ENCODE results near the gene PTPRT. TPM values are rescaled to one million over a fixed set of nuclear protein-coding genes. Genes with fewer than 3 reads are reported as not detected.

Gene PTPRT
- total and polyA plus RNA-seq, 10 of the 15 experiments (the other 5 are each of a cell fraction or from before 2014, with no cell fraction given), result not detected

- H3K9ac ChIP-seq (ENCODE audit: control insufficient read depth, insufficient read depth, low read length), result no peak overlapping the region
- ChIA-PET CTCF (no interaction called here), RAD21 (ENCODE audit: unreplicated experiment) (no interaction called here), POLR2A (no interaction called here), SMC1A (ENCODE audit: uncharacterized antibody, unreplicated experiment) (no interaction called here)
- H2AFZ ChIP-seq (ENCODE audit: control insufficient read depth, low read depth, low read length), result no peak overlapping the region
- H3K27ac ChIP-seq (ENCODE audit: control insufficient read depth, insufficient read depth), result no peak overlapping the region
- no TSS peak for BruUV-seq (replicated peaks)
- in situ Hi-C loops (cut with MboI), result no loop called here
- no peaks in the 10 kb centered on the region for H3K9me3 ChIP-seq (replicated peaks; ENCODE audit: control insufficient read depth, insufficient read depth, low read length)
- no peak overlapping the region for H3K4me2 ChIP-seq (ENCODE audit: control insufficient read depth, insufficient read depth)
- FAIRE-seq (no peak), DNase-seq (ENCODE audit: low read depth, low spot score) (no peak), ATAC-seq (no peak)
- H3K36me3 ChIP-seq (ENCODE audit: control insufficient read depth in 2 of 2, insufficient read depth in 2 of 2, low read length in 1 of 2), result no peaks in the 10 kb centered on the region
- TF ChIP-seq ZZZ3 (IDR thresholded peaks at IDR 0.05; ENCODE audit: control insufficient read depth, insufficient read length, low read depth), result no peak
- no peak for TF ChIP-seq GATAD2B (conservative IDR thresholded peaks at IDR 0.05; ENCODE audit: low read depth)
- no peak for TF ChIP-seq USF1 (IDR thresholded peaks at IDR 0.05; ENCODE audit: borderline replicate concordance, extremely low read length, insufficient read depth, low read depth, low read length)
- H3K4me1 ChIP-seq (ENCODE audit: control insufficient read depth, insufficient read depth, low read length), result no peaks in the 10 kb centered on the region
- no peaks in the 10 kb centered on the region for H4K20me1 ChIP-seq (ENCODE audit: control insufficient read depth, insufficient read depth)
- H3K79me2 ChIP-seq (ENCODE audit: control insufficient read depth, insufficient read depth, low read length), result no peaks in the 10 kb centered on the region
- no peak overlapping the region for H3K4me3 ChIP-seq
- intact Hi-C loops (cut with micrococcal nuclease; ENCODE audit: unreplicated experiment), result no loop called here
- WGBS (ENCODE audit: insufficient coverage, insufficient replicate concordance, low lambda C conversion rate, missing lambda C conversion rate), result 2% methylated on average over 5 of the region's 5 CpGs
- no peaks in the 10 kb centered on the region for H3K27me3 ChIP-seq (replicated peaks in 1 of 2; ENCODE audit: control insufficient read depth in 2 of 2, insufficient read depth in 2 of 2, low read length in 1 of 2)
These were observed 92.8 kb downstream of the PTPRT start for GRCh38 chr20:43096931-43097260.

GRCh38 chr20:43096126-43096930 is 93.4 kb downstream of the PTPRT start:
- POLR2A ChIA-PET, result no interaction called here
- H2AFZ ChIP-seq (ENCODE audit: control insufficient read depth, low read depth, low read length), result no peak overlapping the region
- no peaks in the 10 kb centered on the region for H3K4me1 ChIP-seq (ENCODE audit: control insufficient read depth, insufficient read depth, low read length)
- no peak overlapping the region for H3K9ac ChIP-seq (ENCODE audit: control insufficient read depth, insufficient read depth, low read length)
- no peaks in the 10 kb centered on the region for H3K9me3 ChIP-seq (replicated peaks; ENCODE audit: control insufficient read depth, insufficient read depth, low read length)
- SMC1A ChIA-PET (ENCODE audit: uncharacterized antibody, unreplicated experiment), result no interaction called here
- 2% methylated on average over 5 of the region's 5 CpGs for WGBS (ENCODE audit: insufficient coverage, insufficient replicate concordance, low lambda C conversion rate, missing lambda C conversion rate)
- ATAC-seq (no peak), DNase-seq (ENCODE audit: low read depth, low spot score) (no peak), FAIRE-seq (no peak)
- no peaks in the 10 kb centered on the region for H3K79me2 ChIP-seq (ENCODE audit: control insufficient read depth, insufficient read depth, low read length)
- in situ Hi-C loops (cut with MboI), result no loop called here
- no peaks in the 10 kb centered on the region for H3K27me3 ChIP-seq (replicated peaks in 1 of 2; ENCODE audit: control insufficient read depth in 2 of 2, insufficient read depth in 2 of 2, low read length in 1 of 2)
- H3K4me3 ChIP-seq, result no peak overlapping the region
- H4K20me1 ChIP-seq (ENCODE audit: control insufficient read depth, insufficient read depth), result no peaks in the 10 kb centered on the region
- RAD21 ChIA-PET (ENCODE audit: unreplicated experiment), result no interaction called here
- H3K4me2 ChIP-seq (ENCODE audit: control insufficient read depth, insufficient read depth), result no peak overlapping the region
- H3K36me3 ChIP-seq (ENCODE audit: control insufficient read depth in 2 of 2, insufficient read depth in 2 of 2, low read length in 1 of 2), result no peaks in the 10 kb centered on the region
- no TSS peak for BruUV-seq (replicated peaks)
- CTCF ChIA-PET, result no interaction called here
- intact Hi-C loops (cut with micrococcal nuclease; ENCODE audit: unreplicated experiment), result no loop called here
- no peak overlapping the region for H3K27ac ChIP-seq (ENCODE audit: control insufficient read depth, insufficient read depth)
- TF ChIP-seq TARDBP (IDR thresholded peaks at IDR 0.05; ENCODE audit: borderline replicate concordance) (no peak), ZBTB40 (IDR thresholded peaks at IDR 0.05; ENCODE audit: borderline replicate concordance) (no peak), HDGF (IDR thresholded peaks at IDR 0.05) (no peak), ASH2L (IDR thresholded peaks at IDR 0.05; ENCODE audit: borderline replicate concordance, low read depth) (no peak), RAD51 (IDR thresholded peaks at IDR 0.05) (no peak), ZNF217 (IDR thresholded peaks at IDR 0.05) (no peak), MYC (IDR thresholded peaks at IDR 0.05; ENCODE audit: insufficient read depth, insufficient read length, insufficient replicate concordance, low read length, severe bottlenecking) (no peak), BHLHE40 (IDR thresholded peaks at IDR 0.05; ENCODE audit: borderline replicate concordance in 1 of 2, low read depth in 2 of 2, low read length in 1 of 2) (no peak), TCF3 (IDR thresholded peaks at IDR 0.05; ENCODE audit: borderline replicate concordance, insufficient read depth, low read depth, low read length) (no peak), POU2F2 (IDR thresholded peaks at IDR 0.05; ENCODE audit: borderline replicate concordance, low read depth, low read length) (no peak)
